Measurements from ENCODE around the gene DLX3. TPM values are rescaled to one million over a fixed set of nuclear protein-coding genes. Genes with fewer than 3 reads are reported as not detected.

DLX3 gene
- polyA plus RNA-seq, 2 donors, result 2.9 to 3.0 TPM

DNA sequence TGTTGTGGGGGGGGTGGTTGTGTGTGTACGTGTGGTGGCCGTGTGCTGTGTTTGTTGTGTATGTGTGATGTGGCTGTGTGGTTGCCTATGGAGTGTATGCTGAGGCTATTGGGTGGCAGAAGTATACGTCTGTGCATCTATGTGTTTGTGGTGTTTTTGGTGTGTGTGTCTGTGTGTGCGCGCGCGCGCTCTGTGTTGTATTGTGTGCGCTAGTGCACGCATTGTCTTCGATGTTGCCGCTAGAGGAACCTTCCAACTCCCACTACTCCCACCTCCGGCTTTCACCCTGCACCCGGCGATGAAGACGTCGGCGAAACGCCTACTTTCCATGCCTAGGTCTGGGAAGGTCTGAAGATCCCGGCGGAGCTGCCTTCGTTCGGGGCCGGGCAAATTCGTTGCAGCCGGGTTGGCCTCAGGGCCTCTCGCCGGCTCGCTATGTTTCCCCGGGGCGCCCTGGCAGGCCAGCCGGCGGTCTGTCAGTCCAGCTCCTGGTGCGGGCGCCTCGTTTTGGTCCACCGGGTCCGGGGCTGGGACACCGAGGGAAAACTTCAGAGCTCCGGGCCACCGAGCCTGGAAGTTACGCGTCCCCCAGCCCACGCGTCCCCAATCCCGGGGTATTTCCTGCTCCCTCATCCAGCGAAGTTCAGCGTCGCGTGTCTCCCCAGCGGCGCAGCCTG, 31.3 kb downstream of the DLX3 start:
- Histone ChIP-seq H3K27me3 (ENCODE audit: control insufficient read depth in 1 of 2, insufficient read depth in 2 of 2, low read length in 2 of 2) (peaks cover 0 to 22% of the 10 kb centered on the region in 2 donors), H3K4me3 (ENCODE audit: low read depth in 1 of 2, low read length in 2 of 2) (no peak overlapping the region), H3K27ac (ENCODE audit: low read depth in 2 of 2, low read length in 1 of 2) (no peak overlapping the region)

GRCh38 chr17:49963309-49963625, 31.8 kb downstream of the DLX3 start:
- 39 to 48% methylated on average over 4 of the region's 4 CpGs for WGBS, 2 donors
- Histone ChIP-seq H3K36me3 (ENCODE audit: control insufficient read depth in 2 of 2, insufficient read depth in 2 of 2, low read length in 1 of 2) (no peaks in the 10 kb centered on the region), H3K4me1 (ENCODE audit: control insufficient read depth in 2 of 2, insufficient read depth in 2 of 2, low read length in 1 of 2) (peaks cover 3 to 7% of the 10 kb centered on the region in 2 donors), H3K9me3 (ENCODE audit: control insufficient read depth in 2 of 2, insufficient read depth in 1 of 2, low read depth in 1 of 2, low read length in 1 of 2) (no peaks in the 10 kb centered on the region), H3K4me3 (ENCODE audit: low read depth in 1 of 2, low read length in 2 of 2) (no peak overlapping the region), H3K27me3 (ENCODE audit: control insufficient read depth in 1 of 2, insufficient read depth in 2 of 2, low read length in 2 of 2) (peaks cover 0 to 22% of the 10 kb centered on the region in 2 donors), H3K27ac (ENCODE audit: low read depth in 2 of 2, low read length in 1 of 2) (no peak overlapping the region)

More for the DNA sequence above, 31.3 kb downstream of the DLX3 start:
- Histone ChIP-seq H3K9me3 (ENCODE audit: control insufficient read depth in 2 of 2, insufficient read depth in 1 of 2, low read depth in 1 of 2, low read length in 1 of 2) (no peaks in the 10 kb centered on the region), H3K36me3 (ENCODE audit: control insufficient read depth in 2 of 2, insufficient read depth in 2 of 2, low read length in 1 of 2) (no peaks in the 10 kb centered on the region), H3K4me1 (ENCODE audit: control insufficient read depth in 2 of 2, insufficient read depth in 2 of 2, low read length in 1 of 2) (peaks cover 3 to 7% of the 10 kb centered on the region in 2 donors)
- WGBS, 2 donors, result 11 to 20% methylated on average over 52 of the region's 52 CpGs

DNA sequence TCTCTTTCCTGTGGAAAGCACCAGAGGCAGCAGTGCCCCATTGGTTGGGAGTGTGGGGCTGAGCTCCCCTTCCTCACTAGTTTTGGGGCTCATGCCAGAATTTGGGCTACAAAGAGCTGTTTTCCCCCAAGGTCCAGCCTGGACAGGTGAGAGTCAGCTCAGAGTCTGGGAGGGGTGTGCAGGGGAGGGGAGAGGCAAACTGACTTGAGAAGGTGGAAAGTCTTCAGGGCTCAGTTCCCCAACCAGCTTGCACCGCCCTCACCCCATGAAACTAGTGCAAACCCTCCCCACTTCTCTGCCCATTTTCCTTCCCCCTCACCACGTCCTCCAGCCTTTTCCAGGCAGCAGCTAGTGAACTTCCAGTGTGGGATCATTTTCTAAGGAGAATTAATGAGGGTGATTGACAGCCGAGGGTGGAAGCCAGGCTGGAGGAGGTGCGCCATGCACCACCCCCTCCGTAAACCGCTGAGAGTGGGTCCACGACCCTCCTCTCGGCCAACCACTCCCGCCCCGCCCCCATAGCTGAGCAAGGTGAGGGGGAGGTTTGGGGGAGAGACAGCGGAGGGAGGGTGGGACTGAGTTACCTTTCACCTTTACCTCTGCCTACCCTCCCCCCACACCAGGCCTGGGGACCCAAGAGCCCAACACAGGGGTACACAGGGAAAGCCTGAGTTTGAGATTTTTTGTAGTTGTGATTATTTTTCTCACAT, 32.3 kb downstream of the DLX3 start:
- peaks cover 3 to 7% of the 10 kb centered on the region in 2 donors for H3K4me1 ChIP-seq (ENCODE audit: control insufficient read depth in 2 of 2, insufficient read depth in 2 of 2, low read length in 1 of 2)
- H3K27ac ChIP-seq (ENCODE audit: low read depth in 2 of 2, low read length in 1 of 2), result no peak overlapping the region
- peaks cover 0 to 22% of the 10 kb centered on the region in 2 donors for H3K27me3 ChIP-seq (ENCODE audit: control insufficient read depth in 1 of 2, insufficient read depth in 2 of 2, low read length in 2 of 2)
- WGBS, 2 donors, result 20 to 32% methylated on average over 11 of the region's 11 CpGs
- no peaks in the 10 kb centered on the region for H3K36me3 ChIP-seq (ENCODE audit: control insufficient read depth in 2 of 2, insufficient read depth in 2 of 2, low read length in 1 of 2)
- no peaks in the 10 kb centered on the region for H3K9me3 ChIP-seq (ENCODE audit: control insufficient read depth in 2 of 2, insufficient read depth in 1 of 2, low read depth in 1 of 2, low read length in 1 of 2)
- no peak overlapping the region for H3K4me3 ChIP-seq (ENCODE audit: low read depth in 1 of 2, low read length in 2 of 2)

DNA sequence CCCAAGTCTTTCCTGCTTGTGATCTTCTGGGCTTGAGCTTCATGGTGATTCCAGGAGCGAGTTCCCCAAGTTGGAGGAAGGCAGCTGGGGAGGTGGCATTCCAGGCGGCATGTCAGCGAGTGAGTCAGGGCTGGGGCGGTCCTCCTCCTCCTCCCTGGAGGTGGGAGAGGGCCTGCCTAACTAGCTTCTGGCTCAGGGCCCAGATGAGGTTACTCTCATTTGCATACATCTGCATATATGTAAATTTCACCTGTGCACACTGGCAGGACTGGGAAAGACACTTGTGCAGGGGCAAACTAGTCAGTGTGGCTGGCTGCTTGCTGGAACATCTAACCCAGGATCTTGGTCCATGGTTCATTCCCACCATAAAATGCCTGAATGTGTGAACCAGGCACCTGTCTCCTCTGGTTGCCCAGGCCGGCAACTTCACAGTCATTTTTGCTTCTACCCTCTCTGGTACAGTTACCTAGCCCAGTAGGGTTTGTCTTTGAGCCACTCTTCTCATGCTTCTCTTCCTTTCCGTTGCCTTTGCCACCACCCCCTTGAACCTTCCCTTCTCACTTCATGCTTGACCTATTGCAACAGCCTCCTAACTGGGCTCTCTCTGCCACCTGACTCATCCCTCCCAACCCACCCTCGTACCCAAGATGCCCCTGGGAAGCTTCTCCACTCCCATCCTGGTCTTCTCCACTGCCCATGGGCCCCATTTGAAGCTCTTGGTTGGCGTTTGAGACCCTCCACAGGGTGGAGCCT, 35.7 kb downstream of the DLX3 start:
- no peak overlapping the region for H3K27ac ChIP-seq (ENCODE audit: low read depth in 2 of 2, low read length in 1 of 2)
- WGBS, 2 donors, result 61 to 68% methylated on average over 8 of the region's 8 CpGs
- H3K4me1 ChIP-seq (ENCODE audit: control insufficient read depth in 2 of 2, insufficient read depth in 2 of 2, low read length in 1 of 2), result peaks cover 0 to 11% of the 10 kb centered on the region in 2 donors
- peaks cover 0 to 12% of the 10 kb centered on the region in 2 donors for H3K27me3 ChIP-seq (ENCODE audit: control insufficient read depth in 1 of 2, insufficient read depth in 2 of 2, low read length in 2 of 2)
- H3K9me3 ChIP-seq (ENCODE audit: control insufficient read depth in 2 of 2, insufficient read depth in 1 of 2, low read depth in 1 of 2, low read length in 1 of 2), result no peaks in the 10 kb centered on the region
- H3K4me3 ChIP-seq (ENCODE audit: low read depth in 1 of 2, low read length in 2 of 2), result no peak overlapping the region
- H3K36me3 ChIP-seq (ENCODE audit: control insufficient read depth in 2 of 2, insufficient read depth in 2 of 2, low read length in 1 of 2), result no peaks in the 10 kb centered on the region

DNA sequence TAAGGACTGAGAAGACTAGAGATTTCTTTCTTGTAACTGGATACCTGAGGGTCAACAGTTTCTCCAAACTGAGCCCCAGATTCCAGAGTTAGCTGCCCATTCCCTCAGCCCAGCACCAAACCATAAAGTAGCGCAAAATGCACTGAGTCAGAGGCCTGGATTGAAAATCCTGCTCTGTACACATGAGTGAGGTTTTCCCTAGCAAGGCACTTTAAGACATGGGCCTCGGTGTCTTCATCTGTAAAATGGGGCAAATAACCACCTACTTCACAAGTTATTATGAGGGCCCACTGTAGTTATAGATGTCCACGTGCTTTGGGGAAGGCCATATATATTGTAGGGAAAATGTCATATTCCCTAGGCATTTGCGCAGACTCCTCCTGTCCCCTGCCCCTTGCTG, 36.3 kb downstream of the DLX3 start:
- H3K27me3 ChIP-seq (ENCODE audit: control insufficient read depth in 1 of 2, insufficient read depth in 2 of 2, low read length in 2 of 2), result peaks cover 0 to 6% of the 10 kb centered on the region in 2 donors
- no peak overlapping the region for H3K4me3 ChIP-seq (ENCODE audit: low read depth in 1 of 2, low read length in 2 of 2)
- 92 to 94% methylated on average over 4 of the region's 4 CpGs for WGBS, 2 donors
- H3K27ac ChIP-seq (ENCODE audit: low read depth in 2 of 2, low read length in 1 of 2), result no peak overlapping the region
- peaks cover 0 to 10% of the 10 kb centered on the region in 2 donors for H3K4me1 ChIP-seq (ENCODE audit: control insufficient read depth in 2 of 2, insufficient read depth in 2 of 2, low read length in 1 of 2)
- H3K9me3 ChIP-seq (ENCODE audit: control insufficient read depth in 2 of 2, insufficient read depth in 1 of 2, low read depth in 1 of 2, low read length in 1 of 2), result no peaks in the 10 kb centered on the region
- no peaks in the 10 kb centered on the region for H3K36me3 ChIP-seq (ENCODE audit: control insufficient read depth in 2 of 2, insufficient read depth in 2 of 2, low read length in 1 of 2)

DNA sequence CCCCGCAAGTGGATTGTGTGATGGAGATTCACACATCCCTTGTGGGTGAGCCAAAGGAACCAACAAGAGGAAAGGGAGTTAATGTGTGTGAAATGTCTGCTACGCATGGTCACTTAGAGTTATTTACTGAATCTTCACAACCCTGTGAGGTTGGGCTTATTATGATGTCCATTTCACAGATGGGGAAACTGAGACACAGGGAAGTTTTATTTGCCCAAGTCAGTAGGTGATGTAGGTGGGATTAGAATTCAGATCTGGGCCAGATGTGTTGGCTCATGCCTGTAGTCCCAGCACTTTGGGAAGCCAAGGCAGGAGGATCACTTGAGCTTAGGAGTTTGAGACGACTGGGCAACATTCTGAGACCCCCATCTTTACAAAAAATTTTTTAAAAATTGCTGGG, 37.7 kb downstream of the DLX3 start:
- H3K27ac ChIP-seq (ENCODE audit: low read depth in 2 of 2, low read length in 1 of 2), result no peak overlapping the region
- WGBS, 2 donors, result 88 to 89% methylated on average over 3 of the region's 3 CpGs
- no peaks in the 10 kb centered on the region for H3K36me3 ChIP-seq (ENCODE audit: control insufficient read depth in 2 of 2, insufficient read depth in 2 of 2, low read length in 1 of 2)
- H3K4me3 ChIP-seq (ENCODE audit: low read depth in 1 of 2, low read length in 2 of 2), result no peak overlapping the region
- H3K27me3 ChIP-seq (ENCODE audit: control insufficient read depth in 1 of 2, insufficient read depth in 2 of 2, low read length in 2 of 2), result peaks cover 0 to 1% of the 10 kb centered on the region in 2 donors
- peaks cover 0 to 8% of the 10 kb centered on the region in 2 donors for H3K4me1 ChIP-seq (ENCODE audit: control insufficient read depth in 2 of 2, insufficient read depth in 2 of 2, low read length in 1 of 2)
- H3K9me3 ChIP-seq (ENCODE audit: control insufficient read depth in 2 of 2, insufficient read depth in 1 of 2, low read depth in 1 of 2, low read length in 1 of 2), result no peaks in the 10 kb centered on the region

DNA sequence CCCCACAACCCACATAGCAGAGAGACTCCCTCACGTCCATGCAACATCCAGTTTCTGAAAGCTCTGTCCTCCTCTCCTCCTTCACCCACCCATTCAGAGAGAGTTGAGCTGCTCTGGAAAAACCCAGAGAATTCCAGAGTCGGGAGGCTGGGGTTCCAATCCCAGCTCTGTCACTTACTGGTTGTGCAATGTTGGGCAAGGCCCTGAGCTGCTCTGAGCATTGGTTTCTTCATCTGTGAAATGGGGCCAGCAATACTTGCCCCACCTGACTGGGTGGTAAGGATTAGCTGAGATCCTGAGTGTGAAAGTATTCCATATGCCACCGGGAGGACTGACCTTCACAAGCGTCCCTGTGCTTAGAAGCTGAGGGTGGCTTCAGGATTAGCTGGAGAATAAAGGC, 38.2 kb downstream of the DLX3 start:
- H3K4me3 ChIP-seq (ENCODE audit: low read depth in 1 of 2, low read length in 2 of 2), result no peak overlapping the region
- WGBS, 2 donors, result 50 to 61% methylated on average over 4 of the region's 4 CpGs
- H3K36me3 ChIP-seq (ENCODE audit: control insufficient read depth in 2 of 2, insufficient read depth in 2 of 2, low read length in 1 of 2), result no peaks in the 10 kb centered on the region
- H3K9me3 ChIP-seq (ENCODE audit: control insufficient read depth in 2 of 2, insufficient read depth in 1 of 2, low read depth in 1 of 2, low read length in 1 of 2), result no peaks in the 10 kb centered on the region
- H3K27ac ChIP-seq (ENCODE audit: low read depth in 2 of 2, low read length in 1 of 2), result no peak overlapping the region
- no peaks in the 10 kb centered on the region for H3K27me3 ChIP-seq (ENCODE audit: control insufficient read depth in 1 of 2, insufficient read depth in 2 of 2, low read length in 2 of 2)
- H3K4me1 ChIP-seq (ENCODE audit: control insufficient read depth in 2 of 2, insufficient read depth in 2 of 2, low read length in 1 of 2), result peaks cover 0 to 8% of the 10 kb centered on the region in 2 donors

DNA sequence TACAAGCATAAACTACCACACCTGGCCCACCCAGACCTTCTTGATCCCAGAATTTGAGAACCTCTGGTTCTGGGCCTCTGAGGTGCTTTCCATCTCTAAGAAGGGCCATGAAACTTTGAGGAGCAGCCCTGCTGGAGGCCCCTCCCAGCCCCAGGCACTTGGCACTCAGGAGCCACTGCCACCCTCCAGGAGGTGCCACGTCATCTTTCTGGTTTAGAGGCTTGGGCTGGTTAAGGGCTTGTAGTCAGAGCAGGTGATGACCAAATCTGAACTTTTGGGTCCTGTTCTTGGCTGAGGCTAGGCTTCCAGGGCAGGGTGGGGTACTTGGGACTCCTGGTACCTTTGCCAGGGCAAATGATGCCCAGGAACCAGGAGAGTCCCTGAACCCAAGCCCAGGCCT, 39.9 kb downstream of the DLX3 start:
- no peak overlapping the region for H3K27ac ChIP-seq (ENCODE audit: low read depth in 2 of 2, low read length in 1 of 2)
- no peaks in the 10 kb centered on the region for H3K9me3 ChIP-seq (ENCODE audit: control insufficient read depth in 2 of 2, insufficient read depth in 1 of 2, low read depth in 1 of 2, low read length in 1 of 2)
- no peaks in the 10 kb centered on the region for H3K36me3 ChIP-seq (ENCODE audit: control insufficient read depth in 2 of 2, insufficient read depth in 2 of 2, low read length in 1 of 2)
- H3K4me1 ChIP-seq (ENCODE audit: control insufficient read depth in 2 of 2, insufficient read depth in 2 of 2, low read length in 1 of 2), result peaks cover 0 to 8% of the 10 kb centered on the region in 2 donors
- no peak overlapping the region for H3K4me3 ChIP-seq (ENCODE audit: low read depth in 1 of 2, low read length in 2 of 2)
- WGBS, 2 donors, result 43 to 67% methylated on average over 1 of the region's 1 CpG
- no peaks in the 10 kb centered on the region for H3K27me3 ChIP-seq (ENCODE audit: control insufficient read depth in 1 of 2, insufficient read depth in 2 of 2, low read length in 2 of 2)

- H3K4me3 ChIP-seq (ENCODE audit: low read depth in 1 of 2, low read length in 2 of 2), result no peak overlapping the region
- WGBS, 2 donors, result 73% methylated on average over 8 of the region's 8 CpGs
- no peak overlapping the region for H3K27ac ChIP-seq (ENCODE audit: low read depth in 2 of 2, low read length in 1 of 2)
- H3K36me3 ChIP-seq (ENCODE audit: control insufficient read depth in 2 of 2, insufficient read depth in 2 of 2, low read length in 1 of 2), result no peaks in the 10 kb centered on the region
- H3K4me1 ChIP-seq (ENCODE audit: control insufficient read depth in 2 of 2, insufficient read depth in 2 of 2, low read length in 1 of 2), result peaks cover 0 to 4% of the 10 kb centered on the region in 2 donors
- H3K27me3 ChIP-seq (ENCODE audit: control insufficient read depth in 1 of 2, insufficient read depth in 2 of 2, low read length in 2 of 2), result no peaks in the 10 kb centered on the region
- no peaks in the 10 kb centered on the region for H3K9me3 ChIP-seq (ENCODE audit: control insufficient read depth in 2 of 2, insufficient read depth in 1 of 2, low read depth in 1 of 2, low read length in 1 of 2)
Measured at GRCh38 chr17:49952912-49953497, 42.0 kb downstream of the DLX3 start.

All from esophagus (tissue), 2 donors.